NCI-H1930 (cell line): ENCODE data around the gene SH3GL1.
"Not testable (repeated sequence)": the region's sequence is repeated elsewhere in the genome, so short reads cannot be mapped to it uniquely, and the experiment has no call there.

ENCODE experiments used
- DNase-seq, 2 experiments: peaks; one replicate each; lab custom pipeline; 2025; lab: John Stamatoyannopoulos, UW

Gene SH3GL1

DNA sequence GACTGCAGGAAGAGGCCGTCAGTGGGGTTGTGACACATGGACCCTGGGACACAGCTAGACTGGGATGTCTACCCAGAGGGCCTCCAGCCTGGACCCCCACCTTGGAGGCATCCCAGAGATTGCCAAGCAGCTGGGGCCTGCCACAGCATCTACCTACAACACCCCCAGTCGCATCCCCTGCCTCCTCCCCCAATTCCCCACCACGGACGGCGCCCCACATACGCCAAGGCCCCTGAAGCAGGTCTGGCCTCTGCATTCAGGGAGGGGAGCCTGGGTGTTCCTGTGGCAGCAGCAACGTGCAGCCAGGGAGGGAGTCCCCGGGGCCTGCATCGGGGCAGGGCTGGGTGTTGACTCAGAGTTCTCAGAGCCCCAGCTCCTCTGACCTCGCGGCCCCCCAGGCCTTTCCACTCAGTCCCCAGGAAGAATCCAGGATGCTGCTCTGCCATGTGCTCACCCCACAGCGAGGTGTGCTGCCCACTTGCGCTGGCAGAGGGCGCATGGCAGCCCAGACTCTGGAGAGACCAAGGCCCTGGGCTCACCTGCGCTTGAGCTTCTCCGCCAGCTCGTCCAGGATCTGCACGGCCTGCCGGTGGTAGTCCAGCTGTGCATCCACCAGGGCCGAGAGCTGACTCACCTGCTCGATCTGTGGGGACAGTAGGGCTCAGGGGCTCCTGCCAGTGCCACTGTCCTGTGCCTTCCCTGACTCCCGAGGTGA, 37.4 kb downstream of the SH3GL1 start:
- no peak for DNase-seq

DNA sequence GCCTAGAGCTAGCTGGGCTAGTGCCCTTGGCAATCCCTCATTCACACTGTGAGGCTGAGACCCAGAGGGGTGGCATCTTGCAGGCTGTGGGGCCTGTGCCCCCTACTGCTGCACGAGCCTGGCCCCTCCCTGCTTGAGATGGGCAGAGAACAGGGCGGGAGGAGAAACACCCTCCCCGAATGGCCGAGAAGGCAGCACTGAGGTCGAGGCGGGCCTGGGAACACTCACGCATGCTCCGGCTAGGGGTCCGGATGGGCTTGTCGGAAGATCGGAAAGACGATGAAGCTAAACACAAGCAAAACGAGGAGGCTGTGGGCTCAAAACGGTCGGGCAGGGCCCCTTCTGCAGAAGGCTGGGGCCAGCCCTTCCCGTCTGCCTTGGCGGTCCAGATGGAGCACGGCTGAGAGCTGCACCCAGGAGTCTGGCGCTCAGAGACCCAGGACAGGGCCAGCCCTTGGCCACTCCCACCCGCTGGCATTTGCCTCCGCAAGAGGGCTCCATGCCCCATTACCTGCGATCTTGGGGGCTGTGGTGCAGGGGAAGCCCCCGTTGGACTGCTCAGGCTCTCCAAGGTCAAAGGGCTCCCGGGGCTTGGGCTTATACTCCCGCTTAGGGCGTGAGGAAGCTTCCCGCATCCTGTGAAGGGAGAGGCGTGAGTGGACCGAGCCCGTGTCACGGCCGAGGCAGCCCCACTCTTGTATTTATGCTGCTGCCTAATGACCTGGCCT, 38.1 kb downstream of the SH3GL1 start:
- DNase-seq, result no peak

DNA sequence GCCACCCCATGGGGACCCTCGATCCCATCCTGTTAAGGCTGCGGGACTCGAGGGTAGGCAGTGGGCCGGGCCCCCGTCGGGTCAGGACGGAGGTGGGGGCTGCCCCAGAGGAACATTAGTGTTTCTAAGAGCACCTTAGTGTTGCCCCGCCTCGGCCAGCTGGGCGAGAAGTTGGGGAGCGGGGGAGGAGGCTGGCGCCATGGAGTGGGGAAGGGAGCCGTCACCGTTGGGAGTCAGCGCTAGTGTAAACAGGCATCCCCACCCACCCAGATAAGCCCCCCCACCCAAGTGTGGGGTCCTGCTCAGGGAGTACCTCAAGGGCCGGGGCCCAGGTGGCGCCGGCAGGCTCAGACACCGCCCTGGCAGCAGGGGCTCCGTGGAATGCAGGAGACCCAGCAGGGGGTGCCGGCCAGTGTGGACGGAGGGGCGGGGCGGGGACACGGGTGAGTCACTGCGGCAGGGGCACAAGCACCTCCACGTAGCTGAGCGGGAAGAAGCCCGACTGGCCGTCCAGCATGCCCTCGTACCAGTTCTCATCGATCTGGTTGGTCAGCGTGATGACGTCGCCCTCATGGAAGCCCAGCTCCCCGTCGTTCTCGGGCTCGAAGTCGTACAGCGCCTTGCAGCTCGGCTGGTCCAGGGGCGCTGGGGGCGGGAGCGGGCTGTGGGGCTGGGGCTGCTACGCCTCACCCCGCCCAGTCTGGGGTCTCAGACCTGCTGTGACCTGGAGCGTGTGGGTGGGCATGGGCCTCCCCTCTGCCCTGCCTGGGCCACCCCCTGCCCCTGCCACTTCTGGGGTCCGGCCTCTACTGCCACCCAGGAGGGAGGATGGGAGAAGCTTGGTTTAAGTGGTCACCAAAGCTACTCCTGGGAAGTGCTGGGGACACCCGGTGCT, 38.9 kb downstream of the SH3GL1 start:
- DNase-seq, result no peak

DNA sequence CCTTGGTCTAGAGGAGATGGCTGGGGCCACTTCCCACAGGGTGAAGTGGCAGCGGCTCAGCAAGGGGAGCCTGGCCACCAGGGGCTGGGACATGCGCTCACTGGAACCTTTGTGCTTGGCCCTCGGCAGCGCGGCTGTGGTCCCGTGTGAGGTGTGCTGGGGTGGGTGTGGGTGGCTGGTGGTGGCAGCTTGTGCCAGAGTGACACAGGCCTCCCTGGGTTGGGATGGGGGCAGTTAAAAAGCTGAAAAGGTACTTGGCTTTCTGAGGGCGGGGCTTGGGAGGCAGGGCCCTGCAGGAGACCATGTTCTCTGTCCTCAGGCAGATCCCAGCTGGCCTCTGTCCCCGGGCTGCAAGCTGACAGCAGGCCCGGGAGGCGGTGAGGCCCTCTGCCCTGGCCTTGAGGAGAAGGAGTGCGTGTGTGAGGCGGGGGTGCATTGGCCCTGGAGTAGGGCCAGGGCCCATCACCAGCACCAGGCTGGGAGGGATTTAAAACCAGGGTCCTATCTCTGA, 39.7 kb downstream of the SH3GL1 start:
- DNase-seq, result no peak

DNA sequence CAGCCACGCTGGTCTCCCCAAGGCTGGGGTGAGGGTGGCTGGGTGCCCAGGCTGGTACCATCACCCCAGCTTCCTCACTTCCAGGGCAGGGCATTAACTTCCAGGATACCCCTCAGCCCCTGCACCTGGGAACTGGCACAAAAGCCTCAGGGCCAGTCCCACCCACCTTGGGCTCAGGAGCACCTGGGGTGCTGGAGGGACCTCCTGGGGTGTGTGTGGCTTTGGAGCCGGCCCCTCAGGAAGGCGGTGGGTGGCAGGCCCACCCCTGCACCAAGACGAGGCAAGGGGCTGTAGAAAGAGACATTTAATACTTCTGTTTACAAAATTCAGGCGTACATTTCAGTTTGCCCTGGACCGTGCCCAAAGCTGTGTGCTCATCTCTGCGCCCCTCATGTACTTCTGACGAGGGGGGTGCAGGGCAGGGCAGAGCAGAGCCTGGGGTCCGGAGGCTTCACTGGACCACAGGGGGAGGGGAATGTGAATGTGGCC, 40.2 kb downstream of the SH3GL1 start:
- DNase-seq, result no peak

DNA sequence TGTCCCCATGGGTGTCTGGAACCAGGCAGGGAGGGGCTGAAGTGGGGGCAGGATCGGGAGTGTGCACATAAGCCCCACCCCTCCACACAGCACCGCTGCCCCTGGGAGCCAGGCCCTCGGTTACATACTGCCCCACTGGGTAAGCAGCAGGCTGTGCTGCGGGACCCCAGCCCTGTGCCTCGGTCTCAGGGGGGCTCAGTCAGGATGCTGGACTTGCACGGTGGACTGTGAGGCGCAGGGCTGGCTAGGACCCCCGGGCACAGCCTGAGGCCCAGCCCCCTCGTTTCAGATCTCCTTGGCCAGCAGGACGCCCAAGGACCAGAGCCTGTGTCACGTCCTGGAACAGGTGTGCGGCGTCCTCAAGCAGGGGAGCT, 40.7 kb downstream of the SH3GL1 start:
- DNase-seq, result no peak

DNA sequence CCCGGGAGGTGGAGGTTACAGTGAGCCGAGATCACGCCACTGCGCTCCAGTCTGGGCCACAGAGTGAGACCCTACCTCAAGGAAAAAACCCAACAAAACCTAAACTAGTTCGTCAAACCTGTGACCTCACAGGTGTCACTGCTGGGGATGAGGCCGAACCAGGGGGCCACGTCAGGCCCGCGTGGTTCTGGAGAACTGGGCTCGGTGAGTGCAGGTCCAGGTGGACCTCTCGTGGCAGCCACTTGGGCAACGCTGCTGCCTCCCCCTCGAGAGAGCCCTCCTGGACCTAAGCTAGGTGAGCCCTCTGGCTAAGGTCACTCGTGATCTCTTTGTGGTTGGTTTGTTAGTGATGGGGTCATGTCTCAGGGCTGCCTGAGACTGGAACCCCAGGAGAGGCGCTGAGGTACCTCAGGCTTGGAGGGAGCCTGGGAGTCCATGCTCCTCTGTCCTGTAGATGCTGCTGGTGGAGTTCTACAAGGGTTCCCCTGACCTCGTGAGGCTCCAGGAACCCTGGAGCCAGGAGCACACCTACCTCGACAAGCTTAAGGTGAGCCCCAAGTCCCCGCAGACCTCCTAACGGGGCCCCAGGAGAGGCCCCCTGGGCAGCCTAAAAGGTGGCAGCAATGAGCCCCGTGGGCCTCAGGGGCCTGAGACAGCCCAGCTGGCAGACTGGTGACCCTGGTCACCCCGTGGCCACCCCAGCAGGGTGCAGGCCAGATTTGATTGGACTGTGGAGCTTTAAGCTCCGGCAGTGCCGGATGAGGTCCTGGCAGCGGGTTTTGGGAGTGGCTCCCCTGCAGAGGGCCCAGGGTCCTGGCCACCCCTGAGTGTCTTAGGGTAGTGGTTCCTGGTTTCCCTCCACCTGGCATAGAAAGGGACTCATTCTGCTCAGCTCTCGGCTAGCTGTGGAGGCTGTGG, 41.4 kb downstream of the SH3GL1 start:
- DNase-seq, result no peak

DNA sequence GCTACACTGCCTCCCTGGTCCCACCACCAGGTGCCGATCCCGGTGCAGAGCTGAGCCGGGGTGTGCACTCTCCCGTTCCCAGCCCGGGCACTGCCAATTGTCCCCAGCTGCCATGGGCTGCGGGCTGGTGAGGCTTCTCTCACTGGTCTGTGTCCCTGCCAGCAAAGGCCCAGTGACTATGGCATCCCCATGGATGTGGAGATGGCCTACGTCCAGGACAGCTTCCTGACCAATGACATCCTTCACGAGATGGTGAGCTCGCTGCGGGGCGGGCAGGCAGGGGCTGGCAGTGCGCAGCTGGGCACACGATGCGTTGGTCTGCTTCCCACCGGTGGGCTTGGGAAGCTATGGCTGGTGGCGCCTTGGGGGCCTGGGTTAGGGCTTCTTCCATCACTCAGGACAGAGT, 42.4 kb downstream of the SH3GL1 start:
- no peak for DNase-seq

DNA sequence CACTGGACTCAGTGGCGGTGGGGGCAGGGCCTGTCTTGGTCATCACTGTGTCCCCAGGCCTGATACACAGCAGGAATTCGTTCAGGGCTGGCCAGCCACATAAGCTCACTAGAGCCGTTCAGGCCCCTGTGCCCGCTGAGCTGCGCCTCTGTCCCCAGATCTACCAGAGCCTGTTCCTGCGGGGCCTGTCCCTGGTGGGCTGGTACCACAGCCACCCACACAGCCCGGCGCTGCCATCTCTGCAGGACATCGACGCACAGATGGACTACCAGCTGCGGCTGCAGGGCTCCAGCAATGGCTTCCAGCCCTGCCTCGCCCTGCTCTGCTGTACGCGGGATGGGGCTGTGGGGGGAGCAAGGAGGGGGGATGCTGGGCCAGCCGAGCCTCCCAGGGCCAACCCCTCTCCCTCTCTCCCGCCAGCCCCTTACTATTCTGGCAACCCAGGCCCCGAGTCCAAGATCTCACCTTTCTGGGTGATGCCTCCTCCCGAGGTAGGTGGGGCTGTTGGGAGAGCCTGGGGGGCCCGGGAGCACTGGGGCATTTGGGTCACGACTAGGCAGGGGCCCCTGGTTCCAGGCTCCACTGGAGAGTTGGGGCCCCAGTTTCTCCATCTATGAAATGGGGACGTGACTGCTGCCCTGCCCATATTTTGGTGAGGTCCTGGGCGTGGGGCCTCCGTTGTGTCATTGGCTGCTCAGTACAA, 43.1 kb downstream of the SH3GL1 start:
- DNase-seq, result no peak

DNA sequence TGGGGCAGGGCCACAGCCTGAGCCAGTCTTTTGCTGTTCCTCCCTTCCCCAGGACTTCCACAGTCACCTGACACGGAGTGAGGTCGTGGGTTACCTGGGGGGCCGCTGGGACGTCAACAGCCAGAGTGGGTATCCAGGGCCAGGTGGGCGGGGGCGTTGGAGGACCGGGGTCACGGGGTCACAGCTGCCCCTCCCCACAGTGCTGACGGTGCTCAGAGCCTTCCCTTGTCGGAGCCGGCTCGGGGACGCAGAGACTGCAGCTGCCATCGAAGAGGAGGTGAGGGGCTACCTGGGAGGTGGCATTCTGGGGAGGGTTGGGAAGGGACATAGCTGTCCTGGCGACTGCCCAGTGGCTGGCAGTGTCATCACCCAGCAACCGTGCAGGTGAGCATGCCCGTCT, 45.5 kb downstream of the SH3GL1 start:
- DNase-seq, result no peak

DNA sequence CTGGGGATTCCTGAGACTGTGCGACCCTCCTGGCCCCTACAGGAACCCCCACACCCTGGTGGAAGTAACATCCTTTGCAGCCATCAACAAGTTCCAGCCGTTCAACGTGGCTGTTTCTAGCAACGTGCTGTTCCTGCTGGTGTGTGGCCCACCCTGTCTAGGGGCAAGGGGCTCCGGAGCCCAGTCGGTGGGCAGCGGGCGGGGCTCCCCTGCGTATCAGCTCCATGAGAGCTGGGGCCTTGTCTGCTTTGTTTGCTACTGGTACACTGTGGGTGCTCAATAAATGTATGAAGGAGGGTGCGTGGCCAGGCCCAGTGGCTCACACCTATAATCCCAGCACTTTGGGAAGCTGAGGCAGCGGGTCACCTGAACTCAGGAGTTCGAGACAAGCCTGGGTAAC, 46.1 kb downstream of the SH3GL1 start:
- DNase-seq, result no peak

DNA sequence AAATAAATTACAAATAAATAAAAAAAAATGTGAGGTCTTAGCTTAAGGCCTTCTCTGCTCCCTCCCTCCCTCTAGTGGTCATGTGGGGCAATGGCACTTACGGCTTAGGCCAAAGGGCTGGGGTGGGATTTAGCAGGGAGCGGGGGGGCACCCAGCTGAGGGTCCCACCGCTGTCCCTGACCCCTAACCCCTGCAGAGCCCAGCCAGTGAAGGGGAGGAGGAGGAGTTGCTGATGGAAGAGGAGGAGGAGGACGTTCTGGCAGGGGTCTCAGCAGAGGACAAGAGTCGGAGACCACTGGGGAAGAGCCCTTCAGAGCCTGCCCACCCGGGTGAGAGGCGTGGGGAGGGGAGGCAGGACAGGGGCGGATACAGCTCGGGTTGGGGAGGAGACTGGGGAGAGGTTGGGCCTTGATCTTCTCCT, 47.6 kb downstream of the SH3GL1 start:
- DNase-seq, result no peak

DNA sequence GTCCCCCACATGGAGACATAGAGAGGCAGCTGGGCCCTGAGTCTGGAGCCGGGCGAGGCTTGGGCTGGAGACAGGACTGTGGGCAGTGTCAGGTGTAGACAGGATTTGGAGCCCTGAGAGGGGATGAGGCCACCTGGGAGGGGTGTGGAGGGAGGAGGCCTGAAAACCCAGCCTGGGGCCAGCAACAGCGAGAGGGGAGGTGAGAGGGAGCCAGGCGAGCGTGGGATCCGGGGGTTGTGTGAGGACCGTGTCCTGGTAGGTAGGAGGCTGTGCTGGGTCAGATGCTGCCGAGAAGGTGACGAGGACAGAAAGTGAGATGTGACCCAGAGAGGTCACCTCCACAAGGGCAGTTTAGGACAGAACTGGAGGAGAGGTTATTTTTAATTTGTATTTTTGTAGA, 49.6 kb downstream of the SH3GL1 start:
- DNase-seq, result no peak

DNA sequence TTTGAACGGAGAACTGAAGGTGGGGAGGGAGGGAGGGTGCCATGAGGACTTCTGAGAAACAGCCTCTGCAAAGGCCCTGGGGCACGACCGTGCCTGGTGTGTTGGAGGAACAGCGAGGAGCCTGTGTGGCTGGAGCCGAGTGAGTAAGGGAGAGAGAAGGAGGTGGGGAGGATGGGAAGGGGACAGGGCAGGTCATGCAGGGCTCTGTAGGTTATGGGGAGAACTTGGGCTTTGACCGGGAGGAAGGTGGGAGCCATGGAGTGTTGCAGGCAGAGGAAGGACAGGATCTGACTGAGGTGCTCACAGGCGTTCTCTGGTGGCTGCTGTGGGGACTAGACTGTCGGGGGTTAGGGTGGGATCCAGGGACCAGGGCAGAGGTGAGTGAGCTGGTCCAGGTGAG, 50.2 kb downstream of the SH3GL1 start:
- DNase-seq, result no peak

DNA sequence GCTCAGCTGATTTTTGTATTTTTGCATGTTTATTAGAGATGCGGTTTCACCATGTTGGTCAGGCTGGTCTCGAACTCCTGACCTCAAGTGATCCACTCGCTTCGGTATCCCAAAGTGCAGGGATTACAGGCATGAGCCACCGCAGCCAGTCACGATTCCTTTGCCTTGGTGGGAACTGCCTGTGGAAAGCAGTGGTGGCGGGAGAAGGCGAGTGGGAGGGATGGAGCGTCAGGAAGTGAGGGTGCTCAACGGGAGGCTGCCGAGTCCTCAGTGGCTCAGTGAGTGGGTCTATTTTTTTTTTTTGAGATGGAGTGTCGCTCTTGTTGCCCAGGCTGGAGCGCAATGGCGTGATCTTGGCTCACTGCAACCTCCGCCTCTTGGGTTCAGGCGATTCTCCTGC, 51.1 kb downstream of the SH3GL1 start:
- DNase-seq, result not testable (repeated sequence)

DNA sequence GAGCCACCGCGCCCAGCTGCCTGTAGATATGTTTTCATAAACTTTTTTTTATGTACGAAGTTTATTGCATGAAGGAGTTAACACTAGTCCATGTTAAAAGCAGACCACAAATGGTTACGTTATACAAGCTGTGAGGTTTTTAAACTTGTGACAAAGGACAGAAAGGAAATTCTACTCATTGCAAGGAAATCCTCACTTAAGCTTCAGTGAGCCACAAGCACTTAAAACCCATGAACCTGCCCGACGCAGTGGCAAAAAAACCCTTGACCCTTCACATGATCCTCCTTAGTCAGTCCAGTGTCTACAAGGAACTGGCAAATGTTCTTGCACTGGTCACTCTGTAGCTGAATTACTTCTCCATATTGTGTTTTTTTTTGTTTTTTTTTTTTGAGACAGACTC, 52.8 kb downstream of the SH3GL1 start:
- DNase-seq, result no peak

DNA sequence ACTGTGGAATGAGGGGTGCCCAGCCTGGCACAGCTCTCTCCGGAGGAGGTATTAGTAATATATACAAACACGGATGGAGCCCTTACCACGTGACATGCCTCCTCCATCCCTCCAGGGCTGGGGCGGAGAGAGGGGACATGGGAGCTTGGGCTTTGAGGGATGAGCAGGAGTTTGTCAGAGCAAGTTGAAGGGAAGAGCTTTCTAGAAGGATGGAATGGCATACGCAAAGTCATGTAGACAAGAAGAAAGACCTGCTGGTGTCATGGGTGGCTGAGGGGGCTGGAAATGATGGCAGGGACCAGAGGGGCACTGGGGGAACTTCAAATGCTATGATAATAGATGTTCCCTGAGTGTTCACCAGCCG, 54.3 kb downstream of the SH3GL1 start:
- no peak for DNase-seq

DNA sequence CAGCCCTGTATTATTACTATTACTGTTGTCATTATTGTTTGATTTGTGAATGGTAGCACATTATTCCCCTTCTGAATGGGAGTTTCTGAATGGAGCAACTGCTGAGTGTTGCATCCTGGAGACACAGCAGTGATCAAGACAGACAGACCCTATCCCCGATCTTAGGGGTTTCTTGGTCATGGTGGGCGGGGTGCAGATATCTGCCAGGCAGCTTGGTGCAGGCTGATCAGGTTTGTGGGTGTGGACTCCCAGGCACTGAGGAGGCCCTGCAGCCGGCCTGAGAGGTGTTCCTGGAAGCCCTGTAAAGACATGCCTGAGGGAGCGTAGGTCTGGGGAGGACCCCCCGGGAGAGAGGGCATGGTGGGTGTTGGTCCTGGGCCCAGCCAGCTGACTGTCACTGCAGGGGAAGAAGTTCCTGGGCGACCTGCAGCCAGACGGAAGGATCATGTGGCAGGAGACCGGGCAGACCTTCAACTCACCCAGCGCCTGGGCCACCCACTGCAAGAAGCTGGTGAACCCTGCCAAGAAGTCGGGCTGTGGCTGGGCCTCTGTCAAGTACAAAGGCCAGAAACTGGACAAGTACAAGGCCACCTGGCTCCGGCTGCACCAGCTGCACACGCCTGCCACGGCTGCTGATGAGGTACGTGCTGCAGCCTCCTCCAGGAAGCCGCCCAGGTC, 54.9 kb downstream of the SH3GL1 start:
- no peak for DNase-seq

DNA sequence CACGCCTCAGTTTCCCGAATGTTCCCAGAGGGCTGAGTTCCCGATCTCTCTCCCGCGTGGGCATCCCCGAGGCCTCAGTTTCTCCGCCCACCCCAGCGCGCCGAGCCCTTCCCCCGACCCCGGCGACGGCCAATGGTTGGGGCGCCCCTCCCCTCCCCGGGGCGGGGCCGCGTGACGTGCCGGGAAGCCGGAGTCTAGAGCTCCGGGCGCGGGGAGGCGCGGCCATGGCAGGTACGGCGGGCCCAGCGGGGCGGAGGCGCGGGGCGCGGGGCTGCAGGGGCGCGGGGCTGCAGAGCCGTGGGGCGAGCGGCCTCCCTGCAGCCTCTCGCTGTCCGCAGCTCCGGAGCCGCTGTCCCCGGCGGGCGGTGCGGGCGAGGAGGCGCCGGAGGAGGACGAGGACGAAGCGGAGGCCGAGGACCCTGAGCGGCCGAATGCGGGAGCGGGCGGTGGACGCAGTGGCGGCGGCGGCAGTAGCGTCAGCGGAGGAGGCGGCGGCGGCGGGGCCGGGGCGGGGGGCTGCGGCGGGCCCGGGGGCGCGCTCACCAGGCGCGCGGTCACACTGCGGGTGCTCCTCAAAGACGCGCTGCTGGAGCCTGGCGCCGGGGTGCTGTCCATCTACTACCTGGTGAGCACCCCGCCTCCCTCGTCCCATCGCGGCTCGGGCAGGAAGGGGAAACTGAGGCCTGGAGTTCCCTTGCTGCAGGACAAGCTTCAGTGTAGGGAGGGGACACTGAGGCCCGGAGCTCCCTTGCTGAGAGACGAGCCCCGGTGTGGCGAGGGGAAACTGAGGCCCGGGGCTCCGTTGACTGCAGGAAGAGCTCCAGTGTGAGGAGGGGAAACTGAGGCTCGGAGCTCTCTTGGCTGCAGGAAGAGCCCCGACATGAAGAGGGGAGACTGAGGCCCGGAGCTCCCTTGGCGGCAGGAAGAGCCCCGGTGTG, 56.7 kb downstream of the SH3GL1 start, which contains the start of gene MPND:
TSS of gene MPND (plus strand) at position 193 of the 938 bp plus-strand sequence. CDS start at position 225, 32 bp downstream.
- DNase-seq, result peak; percentile 50 to 80
